Activated T-helper 1 cell treated with Interleukin-2 at 50 U/mL for 16 hours (primary cell): ENCODE data around the gene CNTFR.
"Not testable (repeated sequence)": the region's sequence is repeated elsewhere in the genome, so short reads cannot be mapped to it uniquely, and the experiment has no call there.

Experiments
- DNase-seq: peaks from one replicate; pipeline ENCODE4 v3.0.0-alpha.2; 2020; ENCODE audit warnings: low read depth

CNTFR gene

DNA sequence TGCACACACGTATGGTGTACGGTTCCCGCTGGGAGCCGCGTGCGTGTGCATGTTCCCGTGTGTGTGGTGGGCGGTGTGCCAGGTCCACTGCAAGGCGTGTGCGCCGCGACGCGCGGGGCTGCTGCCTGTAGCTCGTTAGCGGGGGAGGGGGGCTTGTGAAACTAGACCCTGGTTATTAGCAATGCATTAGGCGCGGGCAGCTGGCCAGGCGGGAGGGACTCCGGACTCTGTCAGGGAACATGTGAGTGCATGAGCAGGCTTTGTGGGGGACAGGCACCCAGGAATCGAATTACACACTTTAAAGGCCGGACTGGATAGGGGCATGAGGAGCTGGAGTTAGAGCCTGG lies 34.5 kb downstream of the CNTFR start:
- DNase-seq = no peak

DNA sequence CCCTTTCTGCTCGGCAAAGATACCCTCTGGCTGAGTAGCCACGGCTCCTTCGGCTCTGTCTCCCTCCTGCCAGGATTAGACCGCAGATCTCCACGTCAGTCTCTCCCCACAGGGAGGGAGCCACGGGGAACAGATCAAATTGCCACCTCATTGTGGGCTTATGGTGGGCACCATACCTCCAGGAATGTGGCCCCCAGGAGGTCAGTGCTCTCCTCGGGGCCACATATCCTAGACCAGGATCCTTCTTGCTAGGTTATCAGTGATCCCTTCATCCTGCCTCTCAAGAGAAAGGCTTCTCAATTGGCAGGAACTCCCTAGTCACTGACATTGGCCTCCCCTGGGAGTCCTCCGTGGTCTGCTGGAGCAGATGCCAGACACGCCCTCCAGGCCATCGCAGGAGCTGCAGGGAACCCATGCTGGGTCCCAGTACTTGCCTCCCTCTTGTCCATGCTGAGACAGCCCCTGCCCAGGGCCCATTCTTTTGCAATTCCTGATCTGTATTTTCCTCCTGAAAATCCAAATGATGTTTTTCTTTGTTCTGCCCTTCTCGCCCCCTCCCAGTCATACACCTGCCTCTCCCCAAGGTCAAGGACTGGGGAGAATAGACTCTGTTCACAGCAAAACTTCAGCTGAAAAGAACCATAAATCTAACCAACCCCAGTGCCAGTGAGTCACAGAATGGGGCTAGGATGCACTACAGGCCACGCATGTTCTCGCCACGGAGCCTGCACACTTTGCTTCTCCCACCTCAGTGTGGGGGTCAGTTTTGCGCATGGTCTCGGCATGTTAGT lies 35.1 kb downstream of the CNTFR start:
- DNase-seq = no peak

DNA sequence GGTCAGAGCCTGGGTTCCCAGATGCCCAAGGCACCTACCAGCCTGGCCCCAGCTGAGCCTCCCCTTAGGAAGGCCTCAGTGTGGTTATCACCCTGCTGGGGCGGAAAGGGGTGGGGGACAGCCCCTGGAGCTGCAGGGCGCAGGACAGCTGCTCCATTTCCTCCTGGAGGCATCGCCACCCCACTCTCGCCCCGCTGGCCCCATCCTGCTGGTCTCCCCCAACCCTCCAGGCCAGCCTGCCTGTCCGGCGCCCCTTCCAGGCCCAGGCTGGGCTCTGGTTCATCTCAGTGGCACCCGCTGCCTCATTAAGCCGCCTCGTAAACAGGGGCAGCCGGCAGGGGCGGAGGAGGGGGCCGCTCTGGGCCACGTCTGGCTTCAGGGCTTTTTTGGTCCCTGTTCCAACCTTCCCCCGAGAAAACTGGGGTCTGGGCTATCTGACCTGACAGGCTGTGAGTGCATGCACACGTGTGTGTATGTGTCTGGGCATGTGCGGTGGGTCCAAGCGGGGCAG lies 36.0 kb downstream of the CNTFR start:
- DNase-seq = no peak

DNA sequence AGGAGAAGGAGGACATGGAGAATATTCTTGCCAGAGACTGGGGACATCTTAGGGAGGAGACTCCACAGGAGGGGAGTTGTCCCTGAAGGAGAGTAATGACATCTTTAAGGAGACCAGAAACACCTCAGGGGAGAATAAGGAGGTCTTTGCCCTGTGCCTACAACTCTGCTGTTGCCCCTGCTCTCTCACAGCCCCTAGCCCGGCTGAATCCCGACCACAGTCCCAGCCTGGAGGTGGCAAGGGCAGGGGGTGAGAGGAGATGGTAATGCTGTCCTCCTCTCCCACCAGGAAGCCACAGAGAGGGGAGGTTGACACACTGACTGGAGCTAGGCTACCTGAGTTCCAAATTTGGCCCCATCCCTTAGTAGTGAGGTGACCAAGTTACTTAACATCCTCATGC lies 36.5 kb downstream of the CNTFR start:
- no peak for DNase-seq

DNA sequence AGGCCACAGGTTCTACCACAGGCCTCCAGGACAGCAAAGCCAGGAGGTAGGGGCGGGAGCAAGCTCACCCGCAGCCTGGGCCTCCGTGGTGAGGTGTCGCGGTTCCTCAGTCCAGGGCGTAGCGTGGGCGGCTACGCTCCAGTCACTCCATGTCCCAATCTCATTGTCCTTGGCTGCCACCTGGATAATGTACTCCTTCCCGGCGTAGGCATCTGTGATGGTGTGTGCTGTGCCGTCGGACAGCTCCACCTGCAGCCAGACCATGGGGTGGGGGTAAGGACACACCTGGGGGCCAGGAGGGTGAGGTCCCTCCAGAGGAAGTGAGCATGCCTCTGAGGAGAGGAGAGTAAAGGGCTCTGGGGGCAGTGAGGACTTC lies 36.9 kb downstream of the CNTFR start:
- no peak for DNase-seq

DNA sequence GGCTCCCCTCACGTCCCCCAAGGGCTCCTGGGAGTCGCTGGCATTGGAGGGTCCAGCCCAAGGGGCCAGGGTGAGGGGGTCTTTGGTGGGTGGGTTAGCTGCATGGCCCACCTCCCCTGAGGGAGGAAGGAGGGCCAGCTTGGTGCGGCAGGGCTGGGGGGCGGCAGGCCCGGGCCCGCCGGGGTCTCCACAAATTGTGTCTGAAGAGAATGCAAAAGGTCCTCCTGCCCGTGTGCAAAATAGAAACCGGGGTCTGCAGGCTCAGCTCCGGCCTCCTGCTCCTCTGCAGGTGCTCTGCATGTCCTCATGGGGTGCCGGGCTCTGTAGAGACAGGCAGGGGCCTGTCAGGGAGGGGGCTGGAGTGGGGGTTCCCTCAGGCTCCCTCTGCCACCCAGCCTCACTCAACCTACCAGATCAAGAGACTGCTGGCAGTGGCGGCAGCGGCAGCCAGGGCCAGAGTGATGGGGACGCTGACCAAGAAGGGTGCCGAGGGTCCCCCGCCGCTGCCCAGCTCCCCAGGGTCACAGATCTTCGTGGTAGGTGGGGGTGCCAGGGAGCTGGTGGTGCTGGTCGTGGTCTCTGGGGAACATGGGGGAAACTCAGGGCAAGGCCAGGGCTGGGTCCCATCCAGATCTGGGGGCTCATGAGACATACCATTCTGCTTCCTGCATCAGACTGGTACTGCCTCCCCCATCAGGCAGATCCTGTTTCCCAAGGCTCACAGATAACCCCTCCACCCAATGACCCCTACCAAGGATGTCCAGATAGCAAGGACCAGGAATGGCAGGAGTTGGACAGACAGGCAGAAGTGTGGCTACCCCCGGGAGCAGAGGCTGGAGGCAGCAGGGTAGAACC lies 37.5 kb downstream of the CNTFR start:
- DNase-seq = no peak

DNA sequence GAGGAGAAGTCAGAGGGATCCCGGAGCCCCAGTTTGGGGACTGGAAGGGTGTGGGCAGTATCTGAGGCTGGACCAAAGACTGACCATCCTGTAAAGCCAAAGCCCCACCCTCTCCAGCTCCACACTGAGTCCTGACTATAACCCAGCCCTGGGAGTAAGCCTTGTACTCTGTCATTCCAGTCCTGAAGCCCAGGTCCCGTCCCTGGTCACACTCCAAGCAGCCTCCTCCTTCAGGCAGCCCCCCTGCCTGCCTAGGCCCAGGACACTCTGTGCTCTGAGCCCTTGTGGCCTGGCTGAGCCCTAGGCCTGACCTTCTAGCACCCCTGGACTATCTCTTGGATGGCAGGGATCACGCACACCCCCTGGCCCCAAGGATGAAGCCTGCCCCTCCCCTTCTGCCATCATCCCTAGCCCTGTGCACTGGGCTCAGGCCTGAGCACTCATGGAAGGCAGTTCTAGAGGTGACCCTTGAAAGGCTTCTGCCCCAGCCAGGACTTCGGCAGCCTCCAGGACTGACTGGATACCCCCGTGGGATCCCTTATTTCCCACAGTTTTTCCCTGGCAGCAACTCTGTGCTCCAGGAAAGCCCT lies 38.7 kb downstream of the CNTFR start:
- DNase-seq = no peak

DNA sequence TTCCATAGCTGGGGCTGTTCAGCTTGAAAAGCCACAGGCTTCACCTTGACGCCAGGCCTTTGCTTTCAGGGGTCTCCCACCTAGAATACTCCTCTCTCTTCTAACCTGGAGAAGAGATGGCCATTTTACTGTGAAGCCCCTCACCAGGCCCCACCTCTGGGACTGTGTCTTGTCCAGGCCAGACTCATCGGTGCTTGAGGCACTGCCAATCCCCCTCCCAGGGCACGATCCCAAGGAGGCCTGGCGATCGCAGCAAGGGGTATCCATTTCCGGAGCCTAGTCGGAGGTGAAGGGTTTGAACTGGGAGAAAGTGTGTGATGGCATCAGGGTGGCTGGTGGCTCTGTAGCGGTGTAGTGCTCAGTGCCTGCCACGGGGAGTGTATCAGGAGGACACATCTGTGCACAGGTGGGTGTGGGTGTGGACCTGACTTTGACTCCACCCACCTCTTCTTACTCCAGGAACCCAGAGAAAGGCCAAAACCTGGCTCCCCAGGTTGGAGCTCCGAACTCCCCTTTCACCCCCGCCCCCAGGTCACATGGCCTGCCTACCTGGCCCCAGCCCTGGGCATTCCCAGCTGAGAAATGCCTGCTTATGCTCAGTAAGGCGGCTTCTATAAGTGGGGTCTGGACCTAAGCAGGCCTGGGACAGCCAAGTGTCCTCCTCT lies 39.4 kb downstream of the CNTFR start:
- no peak for DNase-seq

DNA sequence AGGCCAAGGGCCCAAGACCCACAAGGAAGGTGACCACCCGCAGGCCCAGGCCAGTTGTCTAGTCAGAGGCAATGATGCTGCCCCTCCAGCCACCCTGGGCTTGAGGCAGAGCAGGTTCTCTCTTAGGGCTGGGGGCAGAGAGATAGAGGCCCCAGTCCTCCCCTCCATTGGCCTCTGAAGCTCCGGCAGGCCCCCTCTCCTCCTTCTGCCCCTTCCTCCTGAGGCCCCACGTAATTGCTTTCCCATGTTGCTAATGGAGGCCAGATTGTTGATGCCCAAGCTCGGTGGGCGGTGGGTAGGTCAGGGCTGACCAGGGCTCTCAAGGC lies 40.2 kb downstream of the CNTFR start:
- DNase-seq = no peak

DNA sequence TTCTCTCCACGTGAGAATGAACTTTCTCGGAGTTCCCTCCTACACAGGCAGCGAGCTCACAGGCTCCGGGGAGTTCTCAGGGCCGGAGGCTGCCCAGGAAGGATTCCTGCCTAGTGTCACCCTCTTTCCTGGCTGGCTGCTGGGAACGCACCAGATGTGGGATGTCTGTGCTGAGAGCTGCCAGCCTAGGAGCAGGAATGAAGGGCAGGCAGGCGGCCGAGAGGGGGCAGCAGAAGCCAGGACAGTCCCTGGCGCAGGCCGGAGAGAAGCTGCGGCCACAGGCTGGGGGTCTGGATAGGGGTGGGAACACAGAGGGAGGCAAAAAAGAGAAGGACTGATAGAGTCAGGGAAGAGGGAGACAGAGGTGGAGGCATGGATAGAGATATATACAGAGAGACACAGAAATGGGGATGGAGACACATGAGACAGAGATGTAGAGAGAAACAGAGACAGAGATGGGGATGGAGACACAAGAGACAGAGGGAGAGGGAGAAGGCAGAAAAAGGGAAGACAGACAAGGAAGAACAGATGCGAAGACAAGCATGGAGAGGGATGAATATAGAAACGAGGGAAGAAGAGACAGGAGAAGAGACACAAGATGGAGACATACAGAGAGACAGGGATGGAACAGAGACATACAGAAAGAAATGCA lies 41.4 kb downstream of the CNTFR start:
- DNase-seq = no peak

DNA sequence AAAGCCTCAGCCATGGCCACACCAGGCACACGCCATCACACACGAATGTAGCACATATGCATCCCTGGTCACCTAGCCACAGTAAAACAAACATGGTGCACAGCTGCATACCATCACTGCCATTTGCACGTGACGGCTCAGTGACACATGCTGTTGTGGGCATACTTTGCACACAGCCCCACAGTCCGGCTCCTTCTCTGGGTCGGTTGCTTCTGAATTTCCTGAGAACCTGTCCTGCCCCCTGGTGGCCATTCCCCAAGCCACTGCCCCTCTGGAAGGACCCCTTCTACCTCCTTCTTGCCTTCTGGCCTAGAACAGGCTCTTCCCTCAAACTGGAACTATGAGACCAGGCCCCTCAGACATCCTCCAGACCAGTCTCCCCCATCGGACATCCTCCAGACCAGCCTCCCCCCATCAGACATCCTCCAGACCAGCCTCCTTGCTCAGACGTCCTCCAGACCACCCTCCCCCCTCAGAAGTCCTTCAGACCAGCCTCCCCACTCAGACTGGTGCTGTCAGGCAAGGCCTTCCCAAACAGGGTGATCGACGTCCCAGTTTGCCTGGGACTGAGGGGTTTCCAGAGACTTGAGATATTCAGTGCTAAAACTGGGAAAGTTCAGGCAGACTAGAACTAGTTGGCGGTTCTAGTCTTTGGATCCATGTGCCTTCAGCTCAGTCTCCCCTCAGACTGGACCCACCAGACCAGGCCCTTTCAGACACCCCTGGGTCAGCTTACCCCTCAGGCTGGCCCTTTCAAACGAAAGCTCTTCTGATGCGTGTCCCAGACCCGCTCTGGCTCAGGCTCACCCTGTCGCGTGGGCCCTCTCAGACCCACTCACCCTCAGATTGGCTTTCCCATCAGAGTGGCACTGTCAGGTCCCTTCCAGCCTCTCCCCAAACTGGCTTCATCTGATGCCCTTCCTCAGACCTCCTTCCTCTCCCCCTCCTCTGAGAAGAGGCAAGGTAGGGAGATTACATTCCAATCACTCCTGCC lies 42.4 kb downstream of the CNTFR start:
- DNase-seq = no peak

DNA sequence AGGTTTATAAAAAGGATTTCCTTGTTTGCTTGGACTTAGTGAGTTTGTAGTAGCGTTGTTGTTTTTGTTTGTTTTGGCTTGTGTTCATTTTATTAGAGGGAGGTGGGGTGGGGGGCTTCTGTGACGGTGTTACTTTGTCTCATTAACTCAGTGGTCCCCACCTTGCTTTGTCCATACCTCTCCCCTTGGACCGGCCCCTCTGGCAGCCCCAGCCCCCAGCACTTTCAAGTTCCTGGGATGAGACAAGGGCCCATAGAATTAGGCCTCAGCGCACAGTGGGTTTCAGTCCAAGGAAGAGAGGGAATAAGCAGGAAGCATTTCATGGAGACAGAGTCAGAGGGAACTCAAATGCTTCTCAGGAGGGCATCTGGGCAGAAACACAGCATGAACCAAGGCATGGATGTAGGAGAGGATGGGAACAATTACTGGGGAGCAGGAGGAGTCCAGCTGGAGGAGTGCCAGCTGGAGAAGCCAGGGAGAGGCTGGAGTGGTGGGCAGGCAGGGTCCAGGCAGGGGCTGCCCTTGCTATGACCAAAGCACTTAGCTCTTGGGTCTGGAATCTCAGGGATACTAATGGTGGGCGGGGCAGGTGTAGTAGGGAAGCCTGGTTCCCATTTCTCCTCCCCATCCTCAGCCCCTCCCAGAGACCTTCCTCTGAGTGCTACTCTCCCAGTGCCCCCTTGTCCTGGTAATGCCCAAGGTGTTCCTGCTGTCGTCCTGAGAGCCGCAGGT lies 43.3 kb downstream of the CNTFR start:
- DNase-seq = no peak

DNA sequence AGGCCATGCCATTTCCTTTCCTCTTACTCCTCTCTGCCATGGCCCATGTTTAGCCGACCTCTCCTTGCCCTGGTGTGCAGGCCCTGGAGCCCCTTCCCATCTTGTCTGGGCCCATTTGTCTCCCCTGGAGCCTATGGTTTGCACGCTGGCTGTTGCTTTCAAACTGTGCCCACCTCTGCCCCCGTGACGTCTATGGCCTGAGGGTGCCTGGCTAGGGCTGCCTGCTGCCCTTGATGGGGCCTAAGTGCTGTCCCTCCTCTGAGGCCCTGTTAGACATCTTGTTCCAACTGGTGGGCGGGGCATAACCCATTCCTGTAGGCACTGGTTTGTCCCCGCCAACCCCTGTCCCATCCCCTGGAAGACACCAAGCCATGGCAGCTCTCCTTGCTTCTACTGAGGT lies 44.0 kb downstream of the CNTFR start:
- no peak for DNase-seq

DNA sequence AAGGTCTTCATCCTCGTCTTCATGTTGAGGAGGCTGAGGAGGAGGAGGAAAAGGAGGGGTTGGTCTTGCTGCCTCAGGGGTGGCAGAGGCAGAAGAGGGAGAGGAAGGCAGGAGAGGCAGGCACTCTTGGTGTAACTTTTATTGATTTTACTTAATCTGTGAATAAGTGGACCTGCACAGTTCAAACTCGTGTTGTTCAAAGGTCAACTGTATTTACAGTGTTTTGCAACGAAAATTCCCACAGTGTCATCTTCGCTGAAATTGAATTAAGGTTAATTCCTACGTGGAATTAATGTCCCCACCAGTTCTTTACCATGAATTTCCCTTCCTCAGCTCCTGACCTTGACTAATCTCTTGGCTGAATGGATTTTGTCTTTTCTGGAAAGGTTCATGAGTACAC lies 45.5 kb downstream of the CNTFR start:
- DNase-seq = no peak

DNA sequence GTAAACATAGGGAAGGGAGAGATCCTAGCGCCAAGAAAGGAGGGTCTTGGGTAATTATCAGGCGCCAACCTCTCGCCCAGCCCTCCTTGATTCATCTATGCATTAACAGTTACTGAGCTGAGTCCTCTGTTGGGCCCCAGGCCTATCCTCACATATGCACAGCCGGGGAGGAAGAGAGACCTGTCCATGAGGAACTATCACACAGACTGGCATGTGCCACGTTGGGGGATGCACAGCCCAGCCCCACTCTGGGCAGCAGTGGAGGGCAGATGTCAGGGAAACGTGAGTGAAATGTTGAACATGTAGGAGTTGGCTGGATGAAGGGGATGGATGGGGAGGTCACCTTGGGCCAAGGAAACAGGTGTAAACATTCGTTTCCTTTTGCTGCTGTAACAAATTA lies 48.0 kb downstream of the CNTFR start:
- no peak for DNase-seq

DNA sequence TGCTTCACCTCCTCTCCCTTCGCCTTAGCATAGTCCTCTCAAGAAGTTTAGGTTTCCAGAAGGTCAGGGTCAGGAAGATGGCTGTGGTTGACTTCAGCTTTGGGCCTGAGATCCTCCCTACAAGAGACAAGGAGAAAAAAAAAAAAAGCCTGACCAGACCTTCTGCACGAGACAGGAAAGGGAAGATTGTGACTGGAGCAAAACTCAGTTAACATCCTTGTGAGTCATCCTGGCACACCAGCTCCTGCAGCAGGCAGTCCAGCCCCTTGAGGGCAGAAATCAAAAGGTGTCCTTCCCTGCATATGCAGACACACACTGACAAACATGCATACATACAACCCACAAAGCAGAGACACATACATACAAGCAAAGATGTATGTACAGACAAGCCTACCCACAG lies 48.7 kb downstream of the CNTFR start:
- no peak for DNase-seq

DNA sequence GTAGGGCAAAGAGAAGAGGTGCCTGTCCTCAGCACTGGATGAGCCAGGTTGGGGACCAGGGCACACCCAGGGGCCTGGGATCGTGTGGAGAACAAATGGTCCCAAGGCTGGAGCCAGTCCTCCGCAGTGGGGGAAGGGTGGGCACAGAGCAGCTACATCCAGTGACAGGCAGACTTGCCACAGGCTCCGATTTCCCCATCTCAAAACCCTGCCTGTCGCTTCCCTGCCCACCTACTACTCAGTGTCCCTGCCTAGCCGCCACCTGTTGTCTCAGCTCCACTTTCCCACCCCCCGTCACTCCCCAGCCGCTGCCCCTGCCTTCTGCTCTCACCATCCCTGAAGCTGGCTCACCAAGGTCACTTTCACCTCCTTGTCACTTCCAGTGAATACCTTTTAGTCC lies 52.8 kb downstream of the CNTFR start:
- DNase-seq = no peak

DNA sequence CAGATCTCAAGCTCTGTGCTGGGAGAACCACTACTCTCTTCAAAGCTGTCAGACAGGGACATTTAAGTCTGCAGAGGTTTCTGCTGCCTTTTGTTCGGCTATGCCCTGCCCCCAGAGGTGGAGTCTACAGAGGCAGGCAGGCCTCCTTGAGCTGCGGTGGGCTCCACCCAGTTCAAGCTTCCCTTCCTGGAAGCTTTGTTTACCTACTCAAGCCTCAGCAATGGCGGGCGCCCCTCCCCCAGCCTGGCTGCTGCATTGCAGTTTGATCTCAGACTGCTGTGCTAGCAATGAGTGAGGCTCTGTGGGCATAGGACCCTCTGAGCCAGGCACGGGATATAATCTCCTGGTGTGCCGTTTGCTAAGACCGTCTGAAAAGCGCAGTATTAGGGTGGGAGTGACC lies 57.5 kb downstream of the CNTFR start:
- not testable (repeated sequence) for DNase-seq

DNA sequence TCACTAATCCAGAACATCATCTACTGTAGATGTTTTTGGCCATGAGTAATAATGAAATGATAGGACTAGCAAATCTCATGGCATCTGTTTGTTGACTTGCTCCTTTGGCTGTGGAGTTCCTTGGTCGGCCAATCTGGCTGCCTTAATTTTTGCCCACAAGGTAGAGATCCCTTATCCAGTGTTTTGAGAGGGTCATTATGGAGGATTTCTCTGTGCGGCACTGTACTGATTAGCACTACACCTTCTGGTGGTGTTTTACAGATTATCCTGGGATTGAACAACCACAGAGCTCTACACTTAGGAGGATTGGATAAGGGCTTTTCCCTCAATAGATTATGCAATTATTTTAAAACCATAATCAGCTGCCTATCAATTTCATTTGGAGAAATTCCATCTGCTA lies 63.5 kb downstream of the CNTFR start:
- no peak for DNase-seq

DNA sequence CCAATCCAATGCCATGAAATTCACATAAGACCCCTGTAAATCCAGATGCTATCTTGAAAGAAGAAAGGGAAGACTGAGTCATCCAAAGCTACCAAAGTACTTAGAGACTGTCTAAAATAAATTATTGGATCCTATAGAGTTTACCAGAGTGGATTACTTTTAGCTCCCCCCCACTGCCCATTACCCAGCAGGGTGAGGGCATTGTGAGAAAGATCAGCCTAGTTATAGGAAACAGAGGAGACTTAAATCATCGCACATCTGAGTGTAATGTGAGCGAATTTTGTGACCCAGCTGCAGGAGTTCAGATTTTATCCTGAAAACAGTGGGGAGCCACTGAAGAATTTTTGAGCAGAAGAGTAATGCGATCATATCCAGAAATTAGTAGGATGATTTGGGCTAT lies 65.2 kb downstream of the CNTFR start:
- DNase-seq = no peak
